HG03135 (cell line): ENCODE data around the gene SRPK1.
"Not testable (repeated sequence)": the region's sequence is repeated elsewhere in the genome, so short reads cannot be mapped to it uniquely, and the experiment has no call there.

Experiments used
- ATAC-seq: cut with Tn5 transposase; IDR thresholded peaks from one replicate; pipeline ENCODE4 v1.9.1; 2021; ENCODE audit warnings: mild to moderate bottlenecking, moderate library complexity; ENCODE audit not compliant: unreplicated experiment

SRPK1 gene

GRCh38 chr6:35931873-35932272 lies 11.0 kb upstream of the SRPK1 start:
- not testable (repeated sequence) for ATAC-seq

DNA sequence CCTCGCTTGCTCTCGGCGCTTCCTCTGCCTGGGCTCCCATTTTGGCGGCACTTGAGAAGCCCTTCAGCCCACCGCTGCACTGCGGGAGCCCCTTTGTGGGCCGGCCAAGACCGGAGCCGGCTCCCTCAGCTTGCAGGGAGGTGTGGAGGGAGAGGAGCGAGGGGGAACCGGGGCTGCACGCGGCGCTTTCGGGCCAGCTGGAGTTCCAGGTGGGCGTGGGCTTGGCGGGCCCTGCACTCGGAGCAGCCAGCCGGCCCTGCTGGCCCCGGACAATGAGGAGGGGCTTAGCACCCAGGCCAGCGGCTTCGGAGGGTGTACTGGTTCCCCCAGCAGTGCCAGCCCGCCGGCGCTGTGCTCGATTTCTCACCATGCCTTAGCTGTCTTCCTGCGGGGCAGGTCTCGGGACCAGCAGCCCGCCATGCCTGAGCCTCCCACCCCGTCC lies 10.2 kb upstream of the SRPK1 start:
- ATAC-seq: no peak

GRCh38 chr6:35929601-35930000 lies 8.7 kb upstream of the SRPK1 start:
- no peak for ATAC-seq

DNA sequence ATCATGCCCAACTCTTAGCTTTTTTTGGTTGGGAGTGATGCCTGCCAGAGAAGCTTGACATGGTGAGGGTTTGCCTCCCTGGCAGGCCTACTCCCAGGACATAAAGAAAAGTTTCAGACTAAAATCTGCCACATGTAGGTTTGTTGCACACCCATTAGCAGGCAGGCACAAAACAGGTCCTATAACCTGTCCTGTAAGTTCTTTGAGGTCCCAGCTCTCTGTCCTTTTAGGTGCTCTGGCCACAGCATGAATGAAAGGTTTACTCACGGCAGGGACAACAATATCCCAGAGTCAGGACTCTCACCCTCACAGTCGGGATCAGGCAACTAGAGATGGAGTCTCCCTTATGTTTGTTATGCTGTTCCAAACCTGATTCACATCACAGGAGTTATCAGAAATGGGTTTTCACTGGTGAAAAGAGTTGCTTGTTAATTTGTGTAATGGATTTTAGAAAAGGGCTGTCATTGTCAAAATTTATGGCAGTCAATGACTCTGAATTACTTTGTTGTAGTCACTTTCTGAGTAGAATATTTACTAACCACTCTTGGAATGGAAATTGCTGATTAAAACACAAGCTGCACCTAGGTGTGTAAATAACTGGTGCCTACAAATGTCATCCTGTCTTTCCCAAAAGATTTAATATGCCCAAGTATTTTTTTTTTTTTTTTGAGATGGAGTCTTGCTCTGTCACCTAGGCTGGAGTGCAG lies 5.8 kb upstream of the SRPK1 start:
- ATAC-seq: no peak

DNA sequence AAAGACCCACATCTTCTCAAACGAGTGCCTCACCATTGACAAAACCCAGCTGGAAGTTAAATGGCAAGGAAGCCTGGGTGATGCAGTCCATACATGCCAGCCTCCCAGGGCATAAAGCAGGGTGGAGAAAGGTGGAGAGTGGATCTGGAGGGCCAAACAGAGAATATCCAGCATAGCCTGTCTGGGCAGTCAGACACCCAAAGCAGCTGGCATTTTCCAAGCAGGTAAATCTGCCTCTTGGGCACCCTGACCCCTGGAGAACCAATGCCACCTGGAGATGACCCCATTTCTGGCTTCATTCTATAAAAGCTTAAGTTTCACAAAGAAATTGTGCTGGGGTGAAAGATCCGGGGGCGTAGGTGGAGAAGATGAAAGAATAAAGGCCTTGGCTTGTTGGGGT lies 5.1 kb upstream of the SRPK1 start:
- no peak for ATAC-seq

- ATAC-seq: no peak
Measured at GRCh38 chr6:35924146-35924545, 3.2 kb upstream of the SRPK1 start.

DNA sequence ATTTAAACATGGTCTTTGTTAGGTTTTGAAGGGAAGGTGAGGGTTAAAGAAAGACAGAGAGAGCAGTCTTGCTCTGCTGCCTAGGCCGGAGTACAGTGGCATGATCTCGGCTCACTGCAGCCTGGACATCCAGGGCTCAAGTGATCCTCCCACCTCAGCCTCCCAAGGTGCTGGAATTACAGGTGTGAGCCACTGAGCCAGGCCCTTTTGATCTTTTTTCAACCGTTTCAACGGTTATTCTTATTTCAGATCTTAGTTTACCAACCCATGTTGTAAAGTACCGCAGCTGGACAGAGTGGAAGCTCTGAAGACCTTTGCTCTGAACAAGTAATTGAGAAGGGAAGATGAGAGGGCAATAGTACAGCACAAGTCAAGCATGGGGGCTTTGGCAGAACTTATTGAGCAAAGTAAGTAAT lies 1.2 kb upstream of the SRPK1 start:
- ATAC-seq: no peak

DNA sequence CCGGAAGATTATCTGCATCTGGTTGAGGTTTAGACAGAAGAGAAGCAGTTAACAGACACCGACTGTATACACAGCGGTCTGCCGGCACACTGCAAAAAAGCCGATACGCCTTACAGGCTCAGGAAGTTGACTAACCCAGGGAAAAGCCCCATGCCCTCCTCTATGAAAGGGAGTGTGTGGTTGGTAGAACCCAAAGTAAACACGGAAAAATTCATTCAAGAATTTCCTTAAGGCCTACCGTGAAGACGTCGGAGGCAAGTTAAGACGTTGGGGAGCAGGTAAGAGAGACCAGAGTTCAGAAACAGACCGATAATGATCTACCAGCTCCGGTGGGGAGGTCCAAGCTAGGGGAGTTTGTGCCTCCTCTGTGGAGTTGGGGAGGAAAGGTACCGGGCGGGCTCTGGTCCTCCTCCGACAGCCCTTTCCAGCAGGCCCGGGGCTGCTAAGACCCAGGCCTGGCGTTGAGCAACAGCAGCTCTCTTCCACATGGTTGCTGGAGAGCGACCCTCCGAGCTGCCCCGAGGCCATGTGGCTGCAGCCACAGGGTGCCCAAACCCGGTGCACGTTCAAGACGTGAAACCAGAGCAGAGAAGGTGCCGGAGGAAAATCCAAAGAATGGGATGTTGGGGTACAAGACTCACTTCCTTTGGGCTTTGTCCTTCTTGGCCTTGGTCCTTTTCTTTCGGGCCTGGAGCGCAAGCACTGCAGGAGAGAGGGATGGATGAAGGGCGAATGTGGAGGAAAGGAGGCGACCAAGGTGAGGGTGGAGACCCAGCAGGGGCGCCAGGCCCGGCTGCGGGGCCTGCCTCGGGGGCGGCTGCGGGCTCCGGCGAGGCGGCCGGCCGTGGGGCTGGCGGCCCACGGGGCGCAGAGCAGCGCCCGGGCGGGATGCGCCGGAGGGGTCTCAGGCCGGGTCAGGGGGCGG lies 809 bp downstream of the SRPK1 start:
- ATAC-seq: peak; percentile 28

DNA sequence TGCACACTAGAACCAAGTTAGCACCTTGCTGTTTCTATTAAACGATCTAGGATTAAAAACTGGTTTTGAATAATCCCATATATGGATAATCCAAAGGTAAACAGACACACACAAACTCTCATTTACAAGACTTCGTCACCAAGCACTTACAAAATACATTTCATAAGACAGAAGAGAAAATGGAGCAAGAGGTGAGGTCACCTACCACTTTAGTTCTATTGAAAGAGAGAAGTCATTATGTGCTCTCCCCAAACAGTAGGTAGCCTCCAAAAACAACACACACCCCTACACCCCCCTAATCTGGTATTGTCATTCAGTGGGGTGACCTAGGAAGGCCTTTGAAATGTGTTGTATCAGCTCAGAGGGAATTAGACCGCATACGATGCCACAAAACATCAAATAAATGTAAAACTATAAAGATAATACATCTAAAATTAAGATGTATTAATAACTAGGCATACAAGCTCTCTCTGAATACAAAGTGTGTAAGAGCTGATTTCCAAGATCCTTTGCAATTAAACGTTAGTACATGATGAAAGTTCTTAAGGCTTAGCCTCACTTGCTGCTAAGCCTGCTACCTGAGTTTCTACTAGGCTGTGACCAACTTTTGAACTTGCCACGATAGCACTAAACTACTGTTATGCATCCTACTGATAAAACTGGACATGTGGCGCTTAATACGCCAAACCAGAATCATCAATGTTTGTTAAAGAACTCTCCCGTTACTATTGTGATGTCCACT lies 1.6 kb downstream of the SRPK1 start:
- ATAC-seq: no peak

- ATAC-seq: not testable (repeated sequence)
Measured at GRCh38 chr6:35916893-35917292, 4.0 kb downstream of the SRPK1 start.

- ATAC-seq: no peak
Measured at GRCh38 chr6:35916056-35916455, 4.8 kb downstream of the SRPK1 start.

DNA sequence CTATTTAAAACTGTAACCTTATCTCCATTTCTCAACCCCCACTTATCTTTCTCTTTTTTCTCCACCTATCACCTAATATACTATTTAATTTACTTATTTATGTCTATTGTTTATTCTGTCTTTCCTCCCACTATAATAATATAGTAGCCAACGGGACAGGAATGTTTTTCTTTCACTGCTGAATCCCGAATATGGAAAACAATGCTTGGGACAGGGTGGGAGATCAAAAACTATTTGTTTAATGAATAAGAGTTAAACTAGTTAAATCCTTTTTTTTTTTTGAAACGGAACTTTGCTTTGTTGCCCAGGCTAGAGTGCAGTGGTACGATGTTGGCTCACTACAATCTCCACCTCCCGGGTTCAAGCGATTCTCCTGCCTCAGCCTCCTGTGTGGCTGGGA lies 6.4 kb downstream of the SRPK1 start:
- ATAC-seq: no peak

GRCh38 chr6:35911871-35912653 lies 8.8 kb downstream of the SRPK1 start:
- ATAC-seq: no peak

GRCh38 chr6:35909571-35909970 lies 11.3 kb downstream of the SRPK1 start:
- ATAC-seq: not testable (repeated sequence)

DNA sequence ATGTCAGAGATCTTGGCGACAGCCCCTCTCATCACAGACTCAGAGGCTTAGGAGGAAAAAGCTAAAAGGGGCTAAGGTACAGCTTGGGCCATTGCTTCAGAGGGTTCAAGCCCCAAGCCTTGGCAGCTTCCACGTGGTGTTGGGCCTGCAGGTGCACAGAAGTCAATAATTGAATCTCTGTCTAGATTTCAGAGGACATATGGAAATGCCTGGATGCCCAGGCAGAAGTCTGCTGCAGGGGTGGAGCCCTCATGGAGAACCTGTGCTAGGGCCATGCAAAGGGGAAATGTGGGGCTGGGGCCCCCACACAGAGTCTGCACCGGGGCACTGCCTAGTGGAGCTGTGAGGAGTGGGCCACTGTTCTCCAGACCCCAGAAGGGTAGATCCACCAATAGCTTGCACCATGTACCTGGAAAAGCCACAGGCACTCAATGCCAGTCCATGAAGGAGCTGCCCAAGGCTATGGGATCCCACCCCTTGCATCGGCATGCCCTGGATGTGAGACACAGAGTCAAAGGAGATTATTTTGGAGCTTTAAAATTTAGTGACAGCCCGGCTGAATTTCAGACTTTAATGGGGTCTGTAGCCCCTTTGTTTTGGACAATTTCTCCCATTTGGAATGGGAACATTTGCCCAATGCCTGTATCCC lies 12.0 kb downstream of the SRPK1 start:
- ATAC-seq: not testable (repeated sequence)

DNA sequence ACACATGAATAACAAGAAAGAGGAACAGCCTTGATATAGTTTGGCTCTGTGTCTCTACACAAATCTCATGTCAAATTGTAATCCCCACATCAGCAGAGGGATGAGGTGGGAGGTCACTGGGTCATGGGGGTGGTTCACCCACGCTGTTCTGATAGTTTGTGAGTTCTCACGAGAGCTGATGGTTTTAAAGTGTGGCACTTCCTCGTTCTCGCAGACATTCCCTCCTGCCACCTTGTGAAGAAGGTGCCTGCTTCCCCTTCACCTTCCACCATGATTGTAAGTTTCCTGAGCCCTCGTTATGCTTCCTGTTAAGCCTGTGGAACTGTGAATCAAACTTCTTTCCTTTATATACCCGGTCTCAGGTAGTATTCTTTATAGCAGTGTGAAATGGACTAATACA lies 13.1 kb downstream of the SRPK1 start:
- no peak for ATAC-seq

DNA sequence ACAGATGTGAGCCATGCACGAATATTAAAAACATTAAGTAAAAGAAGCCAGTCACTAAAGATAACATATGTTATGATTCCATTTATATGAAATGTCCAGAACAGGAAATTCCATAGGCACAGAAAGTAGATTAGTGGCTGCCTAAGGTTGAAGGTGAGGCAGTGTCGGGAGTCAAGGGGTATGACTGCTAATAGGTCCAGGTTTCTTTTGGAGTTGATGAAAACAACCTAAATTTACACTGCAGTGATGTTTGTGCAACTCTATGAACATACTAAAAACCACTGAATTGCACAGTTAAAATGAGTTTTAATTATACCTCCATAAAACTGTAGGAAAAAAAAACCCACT lies 14.4 kb downstream of the SRPK1 start:
- ATAC-seq: no peak

- no peak for ATAC-seq
Measured at GRCh38 chr6:35905841-35906498, 14.9 kb downstream of the SRPK1 start.

GRCh38 chr6:35905141-35905785 lies 15.6 kb downstream of the SRPK1 start:
- no peak for ATAC-seq
